Neural progenitor cell (in vitro differentiated cells): Measurements from ENCODE around the gene ETV6. TPM values are rescaled to one million over a fixed set of nuclear protein-coding genes. Genes with fewer than 3 reads are reported as not detected.
A peak's percentile ranks its signal among the peaks of the same experiment; 100 is the strongest.

Experiments
- DNase-seq: peaks from one replicate; pipeline ENCODE4 v3.0.0-alpha.2; 2016; ENCODE audit warnings: low spot score
- H2AFZ ChIP-seq: fragments of 200-600 bp; sonication (generic); replicated peaks from 2 replicates; pipeline ENCODE4 v1.6.1; 2016; ENCODE audit warnings: antibody characterized with exemption
- H3F3A ChIP-seq: fragments of 200-600 bp; sonication (generic); 2 replicates; pipeline ENCODE4 v1.6.1; 2016; ENCODE audit warnings: antibody characterized with exemption, low read depth
- H3K27ac ChIP-seq: fragments of 200-600 bp; sonication (generic); 2 replicates; pipeline ENCODE4 v1.5.1; 2016; ENCODE audit warnings: mild to moderate bottlenecking
- H3K27me3 ChIP-seq: fragments of 200-600 bp; sonication (generic); 2 replicates; pipeline ENCODE4 v1.6.1; 2016; ENCODE audit warnings: mild to moderate bottlenecking, moderate library complexity
- H3K36me3 ChIP-seq: fragments of 200-600 bp; sonication (generic); 2 replicates; pipeline ENCODE4 v1.5.1; 2016
- H3K4me1 ChIP-seq: fragments of 200-600 bp; sonication (generic); 2 replicates; pipeline ENCODE4 v1.6.1; 2016; ENCODE audit warnings: mixed run types
- H3K4me2 ChIP-seq: fragments of 200-600 bp; sonication (generic); 2 replicates; pipeline ENCODE4 v1.6.1; 2016
- H3K4me3 ChIP-seq: fragments of 200-600 bp; sonication (generic); 2 replicates; pipeline ENCODE4 v1.5.1; 2016
- H3K79me2 ChIP-seq: fragments of 200-600 bp; sonication (generic); 2 replicates; pipeline ENCODE4 v1.6.1; 2016; ENCODE audit warnings: low read depth
- H3K9ac ChIP-seq: fragments of 200-600 bp; sonication (generic); 2 replicates; pipeline ENCODE4 v1.6.1; 2016
- H3K9me3 ChIP-seq: fragments of 200-600 bp; sonication (generic); 2 replicates; pipeline ENCODE4 v1.5.1; 2016; ENCODE audit warnings: low read depth
- H4K20me1 ChIP-seq: fragments of 200-600 bp; sonication (generic); 2 replicates; pipeline ENCODE4 v1.6.1; 2016; ENCODE audit warnings: low read depth
- H3K27ac Mint-ChIP-seq: 3 replicates; pipeline ENCODE4 v1.8.0; 2021; ENCODE audit warnings: mixed read lengths
- H3K27me3 Mint-ChIP-seq: 2 replicates; pipeline ENCODE4 v1.8.0; 2022; ENCODE audit warnings: low read depth, mild to moderate bottlenecking, inconsistent platforms, moderate library complexity, mixed read lengths; ENCODE audit not compliant: insufficient read depth
- H3K36me3 Mint-ChIP-seq: 3 replicates; pipeline ENCODE4 v1.8.0; 2021; ENCODE audit warnings: mixed read lengths
- H3K4me1 Mint-ChIP-seq: 3 replicates; pipeline ENCODE4 v1.8.0; 2021; ENCODE audit warnings: mixed read lengths
- H3K4me3 Mint-ChIP-seq: 3 replicates; pipeline ENCODE4 v1.8.0; 2021; ENCODE audit warnings: mild to moderate bottlenecking, moderate library complexity, mixed read lengths
- H3K9me3 Mint-ChIP-seq: 3 replicates; pipeline ENCODE4 v1.8.0; 2020; ENCODE audit warnings: mixed read lengths
- CTCF ChIP-seq: fragments of 200-600 bp; sonication (generic); IDR thresholded peaks from 2 replicates; pipeline ENCODE4 v1.5.1; 2017; ENCODE audit warnings: antibody characterized with exemption, mild to moderate bottlenecking
- EZH2 ChIP-seq: fragments of 200-600 bp; sonication (generic); IDR thresholded peaks from 2 replicates; pipeline ENCODE4 v1.6.1; 2017; ENCODE audit warnings: antibody characterized with exemption, mild to moderate bottlenecking, moderate library complexity
- EZH2phosphoT487 ChIP-seq: fragments of 200-600 bp; sonication (generic); IDR thresholded peaks from 2 replicates; pipeline ENCODE4 v1.6.1; 2017; ENCODE audit warnings: antibody characterized with exemption
- total RNA-seq: library from RNA; depleted of rRNA; stranded (reverse); fragments of >200 nt; gene quantifications from 2 replicates; pipeline ENCODE4 v1.2.3, GENCODE V29; 2015; ENCODE audit warnings: low replicate concordance

The ETV6 gene
- total RNA-seq, 1 donor from 2014 or later, result 6.2 TPM

- DNase-seq, result no peak
- Mint-ChIP-seq H3K27me3 (no peaks in the 10 kb centered on the region), H3K4me1 (peaks cover 31% of the 10 kb centered on the region), H3K9me3 (peaks cover 1% of the 10 kb centered on the region), H3K27ac (no peak overlapping the region), H3K4me3 (no peak overlapping the region), H3K36me3 (peaks cover 3% of the 10 kb centered on the region)
- Histone ChIP-seq H3F3A (no peaks in the 10 kb centered on the region), H3K4me3 (no peak overlapping the region), H3K9ac (no peak overlapping the region), H3K27me3 (no peaks in the 10 kb centered on the region), H2AFZ (no peak overlapping the region), H3K9me3 (no peaks in the 10 kb centered on the region), H3K36me3 (no peaks in the 10 kb centered on the region), H4K20me1 (no peaks in the 10 kb centered on the region), H3K79me2 (no peaks in the 10 kb centered on the region), H3K27ac (no peak overlapping the region), H3K4me2 (no peak overlapping the region), H3K4me1 (peaks cover 25% of the 10 kb centered on the region)
- no peak for TF ChIP-seq EZH2
- TF ChIP-seq CTCF, result no peak
- TF ChIP-seq EZH2phosphoT487, result no peak
Measured at GRCh38 chr12:11798006-11798708, 148.7 kb downstream of the ETV6 start.

- H3K27ac Mint-ChIP-seq, result peak overlapping the region; percentile 44
- Histone ChIP-seq H3K4me2 (no peak overlapping the region), H3K27ac (no peak overlapping the region)
Measured at GRCh38 chr12:11798856-11799501, 149.5 kb downstream of the ETV6 start.

GRCh38 chr12:11799502-11799873, 150.0 kb downstream of the ETV6 start:
- TF ChIP-seq EZH2phosphoT487, result no peak
- TF ChIP-seq CTCF, result no peak
- no peak for TF ChIP-seq EZH2
- DNase-seq, result no peak
- no peaks in the 10 kb centered on the region for H3K27me3 Mint-ChIP-seq
- no peak overlapping the region for H2AFZ ChIP-seq
- H3K4me3 Mint-ChIP-seq, result no peak overlapping the region
- H3K79me2 ChIP-seq, result no peaks in the 10 kb centered on the region
- H3K9me3 Mint-ChIP-seq, result peaks cover 1% of the 10 kb centered on the region
- H3K36me3 ChIP-seq, result no peaks in the 10 kb centered on the region
- H3K9me3 ChIP-seq, result no peaks in the 10 kb centered on the region
- H3K4me1 ChIP-seq, result peaks cover 12% of the 10 kb centered on the region
- H3K4me1 Mint-ChIP-seq, result peaks cover 18% of the 10 kb centered on the region
- H3K4me3 ChIP-seq, result no peak overlapping the region
- H4K20me1 ChIP-seq, result no peaks in the 10 kb centered on the region
- H3F3A ChIP-seq, result no peaks in the 10 kb centered on the region
- H3K27ac ChIP-seq, result no peak overlapping the region
- H3K4me2 ChIP-seq, result no peak overlapping the region
- peaks cover 6% of the 10 kb centered on the region for H3K36me3 Mint-ChIP-seq
- no peak overlapping the region for H3K27ac Mint-ChIP-seq
- H3K27me3 ChIP-seq, result no peaks in the 10 kb centered on the region
- no peak overlapping the region for H3K9ac ChIP-seq

More at GRCh38 chr12:11798856-11799501, 149.5 kb downstream of the ETV6 start:
- no peak overlapping the region for H3K4me3 ChIP-seq
- no peak overlapping the region for H3K4me3 Mint-ChIP-seq
- no peaks in the 10 kb centered on the region for H3K27me3 ChIP-seq
- H2AFZ ChIP-seq, result no peak overlapping the region
- no peak for DNase-seq
- no peaks in the 10 kb centered on the region for H3K9me3 ChIP-seq
- TF ChIP-seq CTCF (no peak), EZH2 (no peak), EZH2phosphoT487 (no peak)
- H3K27me3 Mint-ChIP-seq, result no peaks in the 10 kb centered on the region
- H3F3A ChIP-seq, result no peaks in the 10 kb centered on the region
- H3K36me3 ChIP-seq, result no peaks in the 10 kb centered on the region
- no peak overlapping the region for H3K9ac ChIP-seq
- H3K9me3 Mint-ChIP-seq, result peaks cover 1% of the 10 kb centered on the region
- H3K36me3 Mint-ChIP-seq, result peaks cover 4% of the 10 kb centered on the region
- no peaks in the 10 kb centered on the region for H3K79me2 ChIP-seq
- H3K4me1 Mint-ChIP-seq, result peaks cover 23% of the 10 kb centered on the region
- H4K20me1 ChIP-seq, result no peaks in the 10 kb centered on the region
- H3K4me1 ChIP-seq, result peaks cover 17% of the 10 kb centered on the region
